NOMO-1 treated with dmso at 0.1 percent for 144 hours (cell line): ENCODE measurements around the gene HDAC4.
"Not testable (repeated sequence)": the region's sequence is repeated elsewhere in the genome, so short reads cannot be mapped to it uniquely, and the experiment has no call there.

Experiments used
- DNase-seq: peaks from one replicate; lab custom pipeline; 2025; ENCODE audit not compliant: unreplicated experiment; lab: John Stamatoyannopoulos, UW

The HDAC4 gene

DNA sequence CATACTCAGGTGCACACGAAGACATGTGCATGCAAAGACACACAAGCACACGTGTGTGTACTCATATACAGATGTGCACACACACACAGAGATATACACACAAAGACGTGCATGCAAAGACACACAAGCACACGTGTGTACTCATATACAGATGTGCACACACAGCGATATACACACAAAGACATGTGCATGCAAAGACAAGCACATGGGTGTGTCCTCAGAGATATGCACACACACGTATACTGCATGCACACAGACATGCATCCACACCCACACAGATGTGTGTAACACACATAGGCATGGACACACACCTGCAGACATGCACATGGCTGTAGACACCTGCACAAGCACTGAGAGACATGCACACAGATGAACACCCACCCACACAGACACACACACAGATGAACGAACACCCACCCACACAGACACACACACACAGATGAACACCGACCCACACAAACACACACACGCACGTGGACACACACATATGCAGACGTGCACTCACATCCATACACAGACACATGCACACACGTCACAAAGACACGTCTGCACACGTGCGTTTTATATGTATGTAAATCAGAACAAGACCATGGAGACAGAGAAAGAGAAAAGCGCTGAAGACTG lies 321.0 kb downstream of the HDAC4 start:
- DNase-seq, result no peak

DNA sequence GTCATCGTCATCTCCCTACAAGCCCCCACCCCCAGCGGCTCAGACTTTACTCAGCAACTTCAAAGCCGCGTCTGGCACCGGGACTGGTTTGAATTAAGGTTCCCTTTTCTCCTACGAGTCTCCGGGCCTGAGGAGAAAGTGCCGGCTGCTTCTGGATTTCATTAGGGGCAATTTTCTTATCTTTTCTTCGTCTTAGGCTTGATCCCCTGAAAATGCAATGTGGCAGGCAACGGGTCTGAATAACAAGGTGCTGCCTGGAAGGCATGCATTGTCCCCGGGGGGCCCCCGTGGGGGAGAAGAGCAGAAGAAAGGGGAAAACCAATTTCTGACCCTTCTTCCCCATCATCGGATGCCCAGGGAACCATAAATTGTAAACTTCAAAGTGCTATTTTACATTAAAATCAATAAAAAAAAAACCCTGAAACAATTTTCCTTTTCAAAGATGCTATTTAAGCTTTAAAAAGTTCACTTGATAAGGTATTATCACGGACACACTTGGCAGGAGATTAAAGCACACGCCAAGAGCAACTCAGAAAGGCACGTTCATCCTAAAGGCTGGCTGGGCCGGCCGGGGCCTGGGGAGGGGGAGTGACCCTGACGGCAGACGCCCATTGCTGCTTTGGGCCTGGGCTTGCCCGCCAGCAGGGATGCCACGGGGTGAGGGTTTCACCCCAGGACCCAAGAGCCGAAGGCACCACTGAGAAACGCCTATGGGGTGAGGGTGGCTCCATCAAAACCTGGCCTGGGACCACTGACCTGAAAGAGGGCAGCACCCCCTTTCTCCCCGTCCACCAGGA lies 322.5 kb downstream of the HDAC4 start:
- DNase-seq, result no peak

DNA sequence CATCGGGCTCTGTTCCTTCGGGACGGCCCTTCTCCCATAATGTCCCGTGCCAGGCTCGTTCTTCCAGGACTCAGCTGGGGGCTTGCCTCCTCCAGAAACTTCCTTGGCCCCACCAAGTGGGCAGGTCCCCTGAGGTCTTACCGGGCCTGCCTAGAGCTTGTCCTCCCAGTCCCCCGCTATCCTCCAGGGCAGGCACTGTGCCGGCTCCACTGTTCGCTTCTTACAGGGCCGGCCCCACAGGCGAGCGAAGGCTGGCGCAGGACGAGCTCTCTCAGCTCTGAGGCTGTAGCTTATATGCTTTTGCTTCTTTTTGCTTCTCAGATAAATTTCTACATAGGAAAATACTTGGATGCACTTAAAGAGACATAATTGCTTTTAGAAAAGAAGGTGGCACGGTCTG lies 323.6 kb downstream of the HDAC4 start:
- no peak for DNase-seq

DNA sequence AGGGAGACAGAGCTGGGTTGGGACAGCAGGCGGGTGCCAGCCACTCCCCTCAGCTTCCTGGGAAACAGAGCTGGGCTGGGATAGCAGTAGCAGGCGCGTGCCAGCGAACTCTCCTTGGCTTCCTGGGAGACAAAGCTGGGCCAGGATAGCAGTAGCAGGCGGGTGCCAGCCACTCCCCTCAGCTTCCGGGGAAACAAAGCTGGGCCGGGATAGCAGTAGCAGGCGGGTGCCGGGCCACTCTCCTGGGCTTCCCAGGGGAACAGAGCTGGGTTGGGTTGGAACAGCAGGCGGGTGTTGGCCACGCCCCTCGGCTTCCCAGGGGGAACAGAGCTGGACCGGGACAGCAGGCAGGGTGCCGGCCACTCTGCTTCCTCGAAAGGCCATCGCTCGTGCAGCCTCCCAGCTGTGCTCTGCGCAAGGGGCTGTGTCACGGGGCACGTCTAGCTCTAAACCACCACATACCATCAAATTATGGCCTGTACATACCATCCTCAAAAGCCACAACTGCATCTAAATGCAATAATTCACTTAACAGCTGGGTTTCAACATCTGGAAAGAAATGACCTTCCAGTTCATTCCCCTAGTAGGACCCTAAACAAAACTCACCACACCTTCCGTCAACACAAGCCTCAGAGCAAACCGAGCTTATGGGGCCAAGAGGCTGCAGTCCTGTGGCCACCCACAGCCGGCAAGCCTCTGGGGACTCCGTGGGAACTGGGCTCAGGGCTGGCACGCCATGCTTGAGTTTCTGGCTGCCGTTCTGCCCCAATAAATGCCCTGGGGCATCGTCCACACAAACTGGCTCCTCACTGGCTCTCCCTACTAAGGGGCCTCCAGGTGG lies 324.7 kb downstream of the HDAC4 start:
- no peak for DNase-seq

DNA sequence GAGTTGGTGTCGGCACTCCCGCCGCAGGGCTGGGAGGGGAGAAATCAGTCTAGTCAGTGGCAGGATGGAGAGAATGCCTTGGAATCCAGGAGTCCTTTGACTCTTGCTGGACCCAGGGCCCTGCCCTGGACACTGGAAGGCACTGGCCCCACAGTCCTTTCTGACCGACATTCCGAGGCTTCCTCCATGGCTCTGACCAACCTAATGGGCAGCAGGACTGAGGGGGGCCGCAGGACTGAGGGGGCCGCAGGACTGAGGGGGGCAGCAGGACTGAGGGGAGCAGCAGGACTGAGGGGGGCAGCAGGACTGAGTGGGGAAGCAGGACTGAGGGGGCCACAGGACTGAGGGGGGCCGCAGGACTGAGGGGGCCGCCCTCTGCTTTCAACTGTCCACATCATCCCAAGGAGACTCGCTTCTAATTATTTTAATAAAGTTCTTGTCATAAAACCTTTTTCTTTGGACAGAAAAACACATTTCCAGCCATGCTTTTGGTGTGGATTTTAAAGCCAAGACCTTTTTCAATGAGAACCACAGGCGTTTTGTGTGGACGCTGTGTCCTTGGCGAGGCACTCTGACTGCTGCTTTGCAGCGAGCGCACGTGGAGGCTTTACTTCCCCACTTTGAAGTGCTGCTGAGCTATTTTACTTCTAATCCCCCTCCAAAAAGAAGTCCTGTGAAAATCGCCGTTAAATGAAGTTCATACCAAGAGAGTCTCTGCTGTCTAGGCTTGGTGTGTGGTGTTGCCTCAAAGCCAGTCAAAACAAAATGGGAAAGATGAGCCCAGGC lies 326.9 kb downstream of the HDAC4 start:
- DNase-seq, result no peak

DNA sequence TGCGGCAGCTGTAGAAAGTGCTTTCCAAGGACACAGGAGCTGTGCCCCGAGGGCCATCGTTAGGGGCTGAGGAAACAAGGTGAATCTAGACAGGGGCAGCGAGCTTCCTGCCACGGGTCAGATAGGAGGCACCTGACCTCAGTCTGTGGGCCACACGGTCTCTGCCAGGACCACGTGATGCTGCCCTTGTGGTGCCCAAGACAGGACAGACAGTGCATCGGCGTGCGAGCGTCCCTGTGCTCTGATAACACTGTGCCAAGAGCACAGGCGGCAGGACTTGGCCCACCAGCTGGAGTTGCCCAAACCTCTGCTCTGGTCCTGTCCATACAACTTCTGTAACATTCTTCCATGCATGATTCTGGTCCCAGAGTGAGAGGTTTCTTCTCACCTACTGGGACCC lies 327.6 kb downstream of the HDAC4 start:
- no peak for DNase-seq

DNA sequence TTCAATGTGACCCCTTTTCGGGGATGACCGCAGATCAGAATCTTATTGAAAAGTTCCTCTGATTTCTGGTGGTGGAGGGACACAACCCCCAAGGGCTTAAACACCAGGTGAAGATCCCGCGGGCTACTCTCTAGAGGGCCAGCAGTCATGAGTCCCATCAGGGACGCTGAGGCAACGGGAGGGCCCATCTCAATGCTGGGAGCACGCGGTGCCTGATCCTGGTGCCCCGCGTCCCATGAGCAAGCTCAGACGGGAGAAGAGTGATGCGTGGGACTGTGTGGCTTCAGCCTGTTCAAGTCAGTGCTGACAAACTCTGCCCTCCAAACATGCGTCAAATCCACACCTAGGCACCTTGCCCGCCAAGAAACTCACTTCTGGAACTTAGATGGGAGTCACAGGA lies 328.0 kb downstream of the HDAC4 start:
- no peak for DNase-seq

DNA sequence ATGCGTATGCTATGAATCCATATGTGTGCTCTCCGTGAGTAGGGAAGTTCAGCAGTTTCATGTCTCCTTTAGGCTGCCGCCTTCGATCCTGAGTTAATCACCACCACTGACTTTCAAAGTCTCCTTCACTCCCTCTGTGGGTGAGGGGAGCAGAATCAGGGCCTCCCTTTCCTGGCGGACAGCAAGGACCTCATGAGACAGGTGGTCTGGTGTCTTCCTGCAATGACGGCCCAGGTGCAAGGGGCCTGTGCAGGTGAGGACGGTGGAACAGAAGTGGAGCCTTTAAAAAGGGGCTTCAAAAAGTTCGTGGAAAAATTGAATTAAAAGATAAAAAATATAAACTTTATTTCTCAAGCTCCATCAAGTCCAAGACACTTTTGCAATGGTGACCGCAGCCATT lies 330.4 kb downstream of the HDAC4 start:
- no peak for DNase-seq

DNA sequence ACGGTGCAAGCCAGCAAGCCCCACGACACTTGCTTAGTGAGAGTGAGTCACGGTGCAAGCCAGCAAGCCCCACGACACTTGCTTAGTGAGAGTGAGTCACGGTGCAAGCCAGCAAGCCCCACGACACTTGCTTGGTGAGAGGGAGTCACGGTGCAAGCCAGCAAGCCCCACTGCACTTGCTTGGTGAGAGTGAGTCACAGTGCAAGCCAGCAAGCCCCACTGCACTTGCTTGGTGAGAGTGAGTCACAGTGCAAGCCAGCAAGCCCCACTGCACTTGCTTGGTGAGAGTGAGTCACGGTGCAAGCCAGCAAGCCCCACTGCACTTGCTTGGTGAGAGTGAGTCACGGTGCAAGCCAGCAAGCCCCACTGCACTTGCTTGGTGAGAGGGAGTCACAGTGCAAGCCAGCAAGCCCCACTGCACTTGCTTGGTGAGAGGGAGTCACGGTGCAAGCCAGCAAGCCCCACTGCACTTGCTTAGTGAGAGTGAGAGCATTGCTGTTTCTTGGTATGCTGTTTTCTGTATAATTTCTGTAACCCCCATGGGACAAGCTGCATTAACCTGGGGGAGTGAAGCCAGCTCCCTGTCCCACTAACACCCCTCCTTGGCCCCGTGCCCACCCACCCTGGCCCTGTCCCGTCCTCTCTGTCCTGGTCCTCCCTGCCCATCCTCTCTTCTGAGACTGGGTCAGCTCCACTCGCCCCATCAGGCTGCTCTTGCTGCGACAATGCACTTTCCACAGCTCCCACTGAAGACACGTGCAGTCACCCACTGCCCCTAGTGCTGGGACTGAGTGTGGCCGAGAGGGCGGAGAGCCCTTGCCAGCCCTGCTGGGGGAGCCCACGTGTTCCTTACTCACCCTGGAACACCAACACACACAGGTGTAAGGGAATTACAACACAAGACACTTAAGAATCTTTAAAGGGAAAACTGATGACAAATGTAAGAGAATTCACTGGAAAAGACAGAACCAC lies 331.2 kb downstream of the HDAC4 start:
- not testable (repeated sequence) for DNase-seq

DNA sequence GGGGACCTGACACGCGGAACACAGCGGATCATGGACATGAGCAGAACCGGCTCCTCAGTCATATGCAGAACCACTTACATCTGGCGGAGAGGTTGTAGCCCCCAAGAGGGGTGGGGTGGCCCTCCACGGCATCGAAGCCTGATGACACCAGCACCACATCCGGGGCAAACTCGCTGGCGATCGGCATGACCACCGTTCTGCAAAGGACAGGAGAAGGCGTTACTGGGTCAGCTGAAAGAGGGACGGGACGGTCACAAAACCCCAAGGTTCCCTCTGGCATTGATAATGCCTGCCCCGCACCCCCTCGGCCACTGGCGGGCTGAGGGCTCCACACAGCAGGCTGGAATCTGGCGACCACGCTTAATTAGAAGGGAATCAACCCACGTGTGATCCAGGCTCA lies 332.4 kb downstream of the HDAC4 start:
- DNase-seq, result no peak

DNA sequence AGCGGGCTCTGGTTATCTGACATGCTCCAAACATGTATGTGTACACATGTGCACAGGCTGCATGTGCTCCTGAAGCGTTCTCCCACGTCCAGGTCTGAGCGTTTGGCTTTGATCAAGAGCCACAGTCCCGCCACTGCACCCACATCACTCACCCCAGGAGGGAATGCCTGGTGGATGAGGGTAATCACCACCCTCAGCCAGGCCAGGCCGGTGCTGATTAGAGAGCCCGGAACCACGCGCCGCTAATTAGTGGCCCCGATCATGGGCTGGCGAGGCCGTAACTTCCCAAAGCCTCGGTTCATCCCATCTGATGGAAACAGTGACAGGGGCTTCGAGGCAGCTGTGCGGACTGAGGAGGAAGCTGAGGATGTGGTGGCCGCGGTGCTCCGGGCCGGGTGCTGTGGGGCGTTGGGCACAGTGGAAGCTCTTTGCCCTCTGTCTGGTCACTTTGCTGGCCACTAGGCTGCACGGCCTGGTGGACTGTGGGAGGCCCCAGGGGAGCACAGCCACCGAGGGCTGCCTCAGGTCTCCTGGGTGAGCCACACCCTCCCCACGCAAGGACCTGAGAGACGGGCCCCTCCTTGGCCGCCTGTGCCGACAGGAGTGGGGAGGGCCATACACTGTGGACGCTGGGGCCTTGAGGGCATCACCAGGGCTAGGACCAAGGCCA lies 333.5 kb downstream of the HDAC4 start:
- DNase-seq, result no peak

DNA sequence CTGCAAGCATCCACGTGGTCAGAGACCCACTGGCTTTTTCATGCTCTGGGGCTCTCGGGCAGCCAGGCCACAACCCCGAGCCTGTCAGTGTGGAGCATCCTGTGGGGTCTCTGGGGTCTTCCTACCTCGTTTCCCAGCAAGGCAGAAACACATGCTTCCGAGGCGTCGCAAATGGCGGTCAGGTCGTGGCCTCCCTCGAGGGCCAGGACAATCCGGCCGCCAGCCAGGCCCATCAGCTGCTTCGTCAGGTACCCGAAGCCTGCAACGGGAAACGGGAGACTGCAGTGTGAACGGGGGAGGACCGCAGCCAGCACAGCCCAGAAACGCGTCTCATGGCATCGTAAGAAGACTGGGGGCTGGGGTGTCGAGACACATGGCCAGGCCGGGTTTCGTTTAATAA lies 334.2 kb downstream of the HDAC4 start:
- no peak for DNase-seq

DNA sequence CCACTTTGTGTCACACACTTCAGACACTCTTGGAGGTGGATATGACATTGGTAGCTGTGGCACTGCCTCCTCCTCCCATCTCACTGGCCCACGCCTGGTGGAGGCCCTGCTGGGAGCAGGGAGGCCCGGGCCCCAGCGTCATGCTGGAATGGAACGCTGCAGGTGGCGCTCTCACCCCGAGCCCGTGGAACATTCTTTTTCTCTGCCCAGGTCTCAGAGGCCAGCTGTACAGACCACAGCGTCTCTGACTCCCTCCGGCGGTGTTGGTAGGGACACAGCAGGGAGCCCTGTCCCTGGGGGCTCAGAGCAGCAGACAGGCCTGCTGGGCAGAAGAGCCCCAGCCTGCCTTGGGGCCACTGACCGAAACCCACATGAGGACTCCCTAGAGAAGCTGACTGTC lies 334.9 kb downstream of the HDAC4 start:
- no peak for DNase-seq

DNA sequence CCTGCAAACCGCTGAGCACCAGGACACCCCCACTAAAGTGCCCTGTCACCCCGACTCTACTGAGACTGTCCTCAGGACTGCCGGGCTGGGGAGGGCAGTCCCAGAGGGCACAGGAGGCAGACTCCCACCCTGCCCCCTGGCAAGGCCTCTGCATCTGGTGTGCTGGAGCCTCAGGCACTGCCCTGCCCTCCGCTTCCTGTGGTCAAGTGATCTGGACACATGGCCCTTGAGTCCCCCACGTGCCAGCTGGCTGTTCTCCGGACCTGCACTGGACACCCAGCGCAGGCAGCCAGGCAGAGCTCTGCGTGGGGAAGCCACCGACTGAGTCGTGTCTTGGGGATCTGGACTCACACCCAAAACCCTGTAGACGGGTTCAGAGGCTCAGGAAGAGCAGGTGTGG lies 335.3 kb downstream of the HDAC4 start:
- no peak for DNase-seq

DNA sequence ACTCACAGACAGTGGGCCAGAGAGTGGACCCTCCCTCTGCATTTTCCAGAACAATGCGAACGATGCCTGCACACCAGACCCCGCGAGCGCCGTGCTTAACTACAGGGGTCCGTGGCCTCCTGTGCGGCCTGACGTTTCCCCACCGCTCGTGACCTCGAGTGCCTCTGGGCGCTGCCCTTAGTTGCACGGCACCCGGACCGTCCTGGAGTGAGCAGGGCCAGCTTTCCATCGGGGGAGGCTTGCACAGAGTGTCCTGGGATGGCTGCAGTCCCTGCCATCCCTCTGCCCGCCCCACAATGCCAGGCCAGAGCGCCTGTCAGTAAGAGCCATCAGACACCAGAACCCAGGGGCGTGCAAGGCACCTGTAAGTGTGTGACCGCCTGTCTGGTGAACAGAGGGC lies 335.9 kb downstream of the HDAC4 start:
- no peak for DNase-seq

DNA sequence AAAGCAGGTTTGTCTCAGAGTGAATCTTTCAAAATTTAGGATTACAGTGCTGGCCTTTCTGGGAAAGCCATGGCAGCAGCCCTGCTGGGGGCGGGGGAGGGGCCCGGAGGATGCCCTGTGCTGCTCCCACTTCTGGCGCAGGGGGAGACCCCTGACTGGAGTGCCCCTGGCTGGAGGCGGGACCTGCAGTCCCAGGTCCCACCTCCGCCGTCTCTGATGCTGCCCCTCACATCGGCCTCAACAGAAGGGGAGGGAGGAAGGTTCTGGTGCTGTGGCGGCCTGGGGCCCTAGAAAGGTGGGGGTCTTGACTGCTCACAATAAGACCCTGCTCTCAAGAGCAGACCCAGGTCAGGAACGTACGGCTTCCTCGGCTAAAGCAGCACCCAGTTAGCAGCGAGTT lies 336.6 kb downstream of the HDAC4 start:
- DNase-seq, result no peak

DNA sequence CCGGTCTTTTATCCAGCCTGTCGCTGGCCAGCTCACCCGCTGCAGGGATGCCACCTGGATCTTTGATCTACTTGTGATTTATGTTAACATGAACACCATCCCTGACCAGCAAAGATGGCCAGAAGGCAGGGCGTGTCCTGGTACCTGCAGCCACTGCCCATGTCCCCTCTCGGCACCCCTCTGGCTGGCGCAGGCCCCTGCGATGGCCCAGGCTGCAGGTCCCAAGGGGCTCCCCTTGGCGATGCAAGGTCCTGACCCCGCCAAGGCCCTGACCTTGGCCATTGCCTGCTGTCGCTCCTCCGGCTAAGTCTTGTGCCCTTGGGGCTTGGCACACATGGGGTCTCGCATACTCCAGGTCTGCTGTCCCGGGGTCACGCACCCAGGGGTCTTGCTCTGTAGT lies 338.1 kb downstream of the HDAC4 start:
- DNase-seq, result no peak

DNA sequence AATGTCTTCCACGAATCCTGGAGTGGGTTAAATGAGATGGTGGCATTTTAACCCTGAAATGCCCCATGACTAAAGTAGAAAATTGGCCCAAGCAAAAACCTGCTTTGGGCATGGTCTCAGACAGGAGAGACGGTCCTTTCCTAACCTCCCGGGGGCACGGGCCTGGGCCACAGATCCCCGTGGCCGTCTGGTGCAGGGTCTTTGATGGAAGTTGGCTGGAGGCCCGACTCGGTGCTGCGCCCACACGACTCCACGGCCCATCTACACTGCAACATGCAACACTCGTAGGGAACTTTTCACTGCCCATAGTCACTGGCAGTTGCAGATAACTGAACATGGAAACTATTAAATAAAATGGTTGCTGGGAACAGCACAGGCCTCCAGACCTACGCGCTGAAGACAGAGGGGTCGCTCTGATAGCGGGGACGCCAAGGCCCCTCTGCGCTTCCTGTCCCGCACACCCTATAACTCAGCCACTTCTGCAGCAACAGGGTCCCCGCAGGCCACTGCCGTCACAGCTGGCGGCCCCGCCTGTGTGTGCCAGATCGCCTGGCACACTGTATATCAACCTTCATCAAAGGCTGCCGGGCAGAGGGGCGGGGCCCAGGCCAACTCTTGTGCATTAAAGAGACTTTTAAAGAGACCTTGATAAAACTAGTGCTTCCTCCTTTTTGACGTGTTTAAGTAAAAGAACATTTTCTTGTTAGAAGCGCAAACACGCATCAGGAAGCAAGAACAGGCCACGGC lies 338.8 kb downstream of the HDAC4 start:
- no peak for DNase-seq

DNA sequence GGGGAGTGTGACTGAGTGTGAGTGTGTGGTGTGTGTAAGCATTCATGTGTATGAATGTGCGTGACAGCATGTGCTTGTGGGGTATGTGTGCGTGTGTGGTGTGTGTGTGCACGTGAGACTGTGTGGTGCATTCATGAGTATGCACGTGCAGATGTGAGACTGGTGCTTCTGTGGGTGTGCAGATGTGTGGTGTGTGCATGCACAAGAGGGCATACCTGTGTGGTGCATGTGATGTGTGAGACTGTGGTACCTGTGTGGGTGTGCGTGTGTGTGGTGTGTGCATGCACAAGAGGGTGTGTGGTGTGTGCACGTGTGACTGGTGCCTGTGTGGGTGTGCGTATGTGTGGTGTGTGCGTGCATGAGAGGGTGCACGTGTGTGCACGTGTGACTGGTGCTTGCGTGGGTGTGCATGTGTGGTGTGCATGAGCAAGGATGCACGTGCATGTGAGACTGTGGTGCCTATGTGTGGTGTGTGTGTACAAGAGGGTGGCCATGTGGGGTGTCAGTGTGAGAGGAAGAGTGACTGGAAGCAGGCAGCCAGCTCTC lies 339.6 kb downstream of the HDAC4 start:
- DNase-seq, result no peak
